ENCODE data around the gene ADORA2B.
"Not testable (repeated sequence)": the region's sequence is repeated elsewhere in the genome, so short reads cannot be mapped to it uniquely, and the experiment has no call there.

Gene ADORA2B

DNA sequence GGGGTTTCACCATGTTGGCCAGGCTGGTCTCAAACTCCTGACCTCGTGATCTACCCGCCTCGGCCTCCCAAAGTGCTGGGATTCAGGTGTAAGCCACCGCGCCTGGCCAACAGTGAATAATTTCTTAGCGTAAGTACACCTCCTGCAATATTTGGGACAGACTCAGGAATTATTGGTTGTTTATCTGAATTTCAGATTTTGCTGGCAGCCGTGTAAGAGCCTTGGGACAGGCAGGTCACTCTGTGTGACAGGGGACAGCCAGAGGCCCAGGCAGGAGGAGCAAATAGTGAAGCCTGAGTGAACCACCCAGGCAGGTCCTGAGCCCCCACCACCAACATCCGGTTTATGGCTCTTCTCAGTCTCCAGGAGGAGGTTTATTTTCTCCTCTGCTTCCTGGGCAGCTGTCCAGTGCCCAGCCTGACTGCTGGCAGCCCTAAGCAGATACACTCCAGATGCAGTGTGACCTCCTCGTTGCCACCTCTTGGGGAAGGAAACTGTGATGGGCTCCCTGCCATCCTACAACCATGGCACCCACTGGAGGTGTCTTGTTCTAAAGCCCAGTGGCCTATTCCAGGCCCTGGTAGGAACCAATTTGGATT, 26.2 kb upstream of the ADORA2B start:
- intact Hi-C loops (cut with DNase I), result no loop called here
- DNase-seq, result peak in 2 of 42 donors; percentile 12 to 13

DNA sequence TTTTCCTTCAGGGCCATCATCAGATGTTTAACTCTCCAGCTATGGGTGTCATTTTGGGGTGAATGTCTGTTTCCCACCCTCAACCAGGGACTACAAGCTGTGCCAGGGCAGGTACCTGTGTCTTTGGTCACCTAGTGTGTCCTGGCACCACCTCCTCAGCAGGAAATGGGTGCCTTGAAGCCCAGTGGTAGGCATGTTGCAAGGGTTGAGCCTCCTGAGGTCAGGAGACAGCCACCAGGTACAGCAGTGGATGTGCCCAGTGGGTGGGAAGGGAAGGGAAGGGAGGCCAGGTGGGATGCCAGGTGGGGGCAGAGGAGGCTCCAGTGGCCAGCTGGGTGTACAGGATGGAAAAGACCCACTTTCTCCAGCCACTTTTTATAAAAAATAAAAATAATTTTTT, 25.5 kb upstream of the ADORA2B start:
- intact Hi-C loops (cut with DNase I), result no loop called here
- peak in 2 of 42 donors; percentile 3 to 12 for DNase-seq

DNA sequence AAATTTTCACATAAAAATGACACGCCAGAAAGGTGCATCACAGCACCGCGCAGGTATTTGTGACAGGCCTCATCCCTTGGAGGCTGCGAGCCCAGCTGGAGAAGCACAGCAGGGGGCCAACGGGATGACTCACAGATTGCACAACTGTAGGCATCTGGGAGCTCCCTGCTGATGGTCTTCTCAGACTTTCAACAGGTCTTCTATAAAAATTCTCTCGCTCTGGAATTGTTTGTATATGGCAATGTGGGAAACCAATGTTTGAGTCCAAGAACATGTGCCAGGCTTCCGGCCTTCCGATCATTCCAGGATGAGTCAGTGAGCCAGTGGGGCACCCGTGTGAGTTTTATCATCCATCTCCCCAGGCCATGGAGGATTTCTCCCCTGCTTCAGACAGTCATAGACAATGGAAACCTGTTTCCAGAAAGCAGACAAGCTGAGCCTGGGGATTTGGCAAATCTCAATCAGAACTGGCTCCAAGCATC, 24.1 kb upstream of the ADORA2B start:
- peak in 2 of 42 donors; percentile 10 to 35 for DNase-seq
- intact Hi-C loops (cut with DNase I), result no loop called here

DNA sequence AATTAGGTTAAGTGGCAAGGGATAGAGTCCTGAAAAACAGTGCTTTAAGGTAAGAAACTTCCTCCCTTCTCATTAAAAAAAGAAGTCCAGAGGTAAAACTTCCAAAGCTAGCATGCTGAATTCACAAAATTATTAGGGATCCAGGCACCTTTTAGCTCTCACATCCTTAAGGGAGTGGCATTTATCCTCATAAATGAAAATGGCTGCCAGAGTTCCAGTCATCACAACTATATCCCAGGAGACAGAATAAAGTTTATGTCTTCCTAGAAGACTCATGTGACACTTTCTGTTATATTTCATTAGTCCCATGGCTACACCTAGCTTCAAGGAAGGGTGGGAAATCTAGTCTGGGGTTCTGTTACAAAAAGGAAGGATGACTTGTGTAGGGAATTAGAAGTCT, 23.3 kb upstream of the ADORA2B start:
- DNase-seq, result no peak
- intact Hi-C loops (cut with DNase I), result no loop called here

DNA sequence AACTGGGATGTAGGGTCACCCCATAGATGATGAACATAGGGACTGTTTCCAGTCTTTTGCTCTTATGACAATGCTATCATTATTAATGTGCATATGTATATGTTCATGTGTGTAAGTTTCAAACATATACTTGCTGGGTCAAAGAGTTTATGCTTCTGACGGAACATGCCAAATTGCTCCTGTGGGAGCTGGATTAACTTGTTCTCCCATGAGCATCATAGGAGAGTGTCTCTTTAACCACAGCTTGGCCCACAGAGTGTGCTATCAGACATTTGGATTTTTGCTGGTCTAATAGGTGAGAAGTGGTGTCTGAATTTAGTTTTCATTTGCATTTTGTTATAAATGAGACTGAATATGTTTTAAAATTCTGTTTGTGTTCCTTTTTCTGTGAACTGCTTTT, 22.3 kb upstream of the ADORA2B start:
- no peak for DNase-seq
- intact Hi-C loops (cut with DNase I), result no loop called here

DNA sequence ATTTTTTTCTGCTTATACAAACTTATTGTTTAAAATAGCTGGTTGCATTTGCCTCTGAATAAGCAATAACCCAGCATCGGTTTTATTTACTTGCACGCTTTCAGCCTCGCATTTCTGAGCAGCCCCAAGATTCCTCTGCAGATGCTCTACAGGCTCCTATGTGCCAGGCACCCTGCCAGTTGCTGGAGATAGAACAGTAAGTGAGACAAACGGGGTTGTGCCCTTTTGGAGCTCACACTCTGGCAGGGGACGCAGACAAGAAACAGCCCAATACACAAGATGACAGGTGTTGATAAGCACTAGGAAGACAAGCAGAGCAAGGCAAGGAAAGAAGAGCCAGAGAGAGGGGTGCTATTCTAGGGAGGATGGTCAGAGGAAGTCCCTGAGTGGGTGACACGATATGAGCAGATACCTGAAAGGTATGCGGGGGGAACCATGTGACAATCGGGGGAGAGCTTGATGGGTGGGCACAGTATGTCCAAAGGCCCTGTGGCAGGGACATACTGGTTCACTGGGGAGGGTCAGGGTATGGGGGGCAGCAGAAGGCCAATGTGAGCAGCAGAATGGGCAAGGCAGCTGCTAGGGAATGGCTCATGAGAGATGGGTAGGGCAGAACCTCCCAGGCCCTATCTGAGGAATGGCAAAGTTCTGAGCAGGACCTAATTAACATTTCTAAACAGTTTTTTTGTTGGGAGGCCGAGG, 18.7 kb upstream of the ADORA2B start:
- intact Hi-C loops (cut with DNase I), result no loop called here
- DNase-seq, result peak in 1 of 42 donors; percentile 12

DNA sequence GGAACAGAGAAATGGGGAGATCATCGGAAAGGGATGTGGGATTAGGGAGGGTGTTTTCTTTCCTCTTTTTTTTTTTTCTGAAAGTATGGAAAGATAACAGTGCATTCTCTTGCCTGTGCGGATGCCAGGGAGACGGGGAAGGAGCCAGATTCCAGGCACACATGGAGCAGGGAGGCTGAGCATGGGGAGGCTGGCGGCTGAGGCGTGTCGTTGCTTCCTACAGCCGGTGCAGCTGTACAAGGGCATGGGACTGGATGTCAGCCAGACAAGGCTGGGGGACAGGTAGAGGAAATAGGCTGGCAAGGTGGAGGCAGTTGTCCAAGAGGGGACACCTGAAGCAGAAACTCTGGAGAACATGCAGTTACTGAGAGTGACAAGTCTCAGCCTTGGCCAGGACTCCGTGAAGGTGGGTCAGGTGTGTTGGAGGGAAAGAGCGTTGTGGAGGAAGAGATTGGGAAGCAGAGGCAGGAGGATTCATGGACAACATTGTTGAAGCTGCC, 16.6 kb upstream of the ADORA2B start:
- DNase-seq, result no peak
- intact Hi-C loops (cut with DNase I), result no loop called here

DNA sequence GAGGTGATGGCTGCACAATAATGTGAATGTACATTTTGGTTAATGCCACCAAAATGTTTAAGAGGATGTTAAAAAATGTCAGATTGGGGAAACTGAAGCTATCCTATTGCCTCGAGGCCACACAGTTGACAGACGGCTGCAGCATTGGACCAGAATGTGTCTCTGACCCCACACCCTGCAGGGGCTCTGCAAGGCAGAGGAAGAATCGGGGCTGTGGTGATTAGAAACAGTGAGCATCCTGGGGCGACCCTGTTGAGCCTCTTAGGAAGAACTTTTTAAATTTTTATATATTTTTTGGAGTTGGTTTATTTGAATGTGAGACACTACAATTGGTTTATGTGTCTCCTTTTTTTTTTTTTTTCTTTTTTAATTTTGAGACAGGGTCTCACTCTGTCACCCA, 15.0 kb upstream of the ADORA2B start:
- intact Hi-C loops (cut with DNase I), result no loop called here
- DNase-seq, result no peak

DNA sequence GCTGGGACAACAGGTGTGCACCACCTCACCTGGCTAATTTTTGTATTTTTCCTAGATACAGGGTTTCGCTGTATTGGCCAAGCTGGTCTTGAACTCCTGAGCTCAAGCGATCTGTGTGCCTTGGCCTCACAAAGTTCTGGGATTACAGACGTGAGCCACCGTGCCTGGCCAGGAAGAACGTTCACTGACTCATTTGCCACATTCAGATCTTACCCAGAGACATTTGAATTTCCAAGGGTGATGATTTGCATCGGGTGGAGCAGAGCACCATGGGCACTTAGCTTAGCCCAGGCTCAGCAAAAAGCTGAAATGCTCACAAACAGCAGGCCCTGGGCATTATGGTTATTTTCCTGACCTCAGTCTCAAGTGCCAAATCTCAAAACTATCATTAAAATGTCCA, 14.5 kb upstream of the ADORA2B start:
- no peak for DNase-seq
- intact Hi-C loops (cut with DNase I), result no loop called here

DNA sequence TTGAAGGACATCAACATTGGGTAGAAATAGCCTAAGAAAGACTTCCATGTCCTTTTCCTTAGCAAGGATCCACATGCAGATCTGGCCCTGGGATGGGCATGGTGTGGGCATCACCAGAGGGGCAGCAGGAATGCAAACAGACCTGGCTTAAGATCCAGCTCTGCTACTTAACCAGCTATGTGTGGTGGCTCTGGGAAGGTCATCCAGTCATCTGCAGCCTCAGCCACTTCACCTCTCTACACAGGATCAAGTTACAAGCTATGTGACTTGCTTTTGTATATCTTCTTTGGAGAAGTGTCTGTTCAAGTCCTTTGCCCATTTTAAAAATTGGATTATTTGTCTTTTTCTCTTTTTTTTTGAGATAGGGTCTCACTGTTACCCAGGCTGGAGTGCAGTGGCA, 13.5 kb upstream of the ADORA2B start:
- no peak for DNase-seq
- intact Hi-C loops (cut with DNase I), result no loop called here

DNA sequence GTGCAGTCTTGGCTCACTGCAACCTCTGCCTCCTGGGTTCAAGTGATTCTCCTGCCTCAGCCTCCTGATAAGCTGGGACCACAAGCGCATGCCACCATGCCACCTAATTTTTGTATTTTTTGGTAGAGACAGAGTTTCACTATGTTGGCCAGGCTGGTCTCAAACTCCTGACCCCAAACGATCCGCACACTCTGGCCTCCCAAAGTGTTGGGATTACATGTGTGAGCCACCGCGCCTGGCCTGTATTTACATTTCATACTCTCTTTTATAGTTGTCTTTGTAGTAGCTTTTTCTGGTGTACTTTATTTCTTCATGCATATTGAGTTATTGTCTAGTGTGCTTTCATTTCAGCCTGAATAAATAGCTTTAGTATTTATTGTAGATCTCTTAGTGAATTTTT, 10.1 kb upstream of the ADORA2B start:
- intact Hi-C loops (cut with DNase I), result no loop called here
- no peak for DNase-seq

DNA sequence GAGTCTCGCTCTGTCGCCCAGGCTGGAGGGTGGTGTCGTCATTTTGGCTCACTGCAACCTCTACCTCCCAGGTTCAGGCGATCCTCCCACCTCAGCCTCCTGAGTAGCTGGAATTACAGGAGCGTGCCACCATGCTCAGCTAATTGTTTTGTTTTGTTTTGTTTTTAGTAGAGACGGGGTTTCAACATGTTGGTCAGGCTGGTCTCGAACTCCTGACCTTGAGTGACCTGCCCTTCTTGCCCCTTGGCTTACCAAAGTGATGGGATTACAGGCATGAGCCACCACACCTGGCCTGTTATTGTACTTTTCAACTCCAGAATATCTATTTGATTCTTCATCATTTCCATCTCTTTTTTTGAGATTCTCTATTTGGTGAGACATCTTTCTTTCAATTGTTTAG, 9.0 kb upstream of the ADORA2B start:
- intact Hi-C loops (cut with DNase I), result no loop called here
- no peak for DNase-seq

DNA sequence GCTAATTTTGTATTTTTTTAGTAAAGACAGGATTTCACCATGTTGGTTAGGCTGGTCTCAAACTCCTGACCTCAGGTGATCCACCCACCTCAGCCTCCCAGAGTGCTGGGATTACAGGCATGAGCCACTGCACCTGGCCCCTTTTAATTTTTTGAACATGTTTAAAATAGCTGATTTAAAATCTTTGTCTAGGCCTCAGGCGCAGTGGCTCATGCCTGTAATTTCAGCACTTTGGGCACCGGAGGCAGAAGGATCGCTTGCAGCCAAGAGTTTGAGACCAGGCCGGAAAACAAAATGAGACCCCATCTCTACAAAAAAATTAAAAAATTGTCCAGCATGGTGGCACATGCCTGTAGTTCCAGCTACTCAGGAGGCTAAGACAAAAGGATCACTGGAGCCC, 8.4 kb upstream of the ADORA2B start:
- DNase-seq; intact Hi-C loops (cut with DNase I): not testable (repeated sequence)

DNA sequence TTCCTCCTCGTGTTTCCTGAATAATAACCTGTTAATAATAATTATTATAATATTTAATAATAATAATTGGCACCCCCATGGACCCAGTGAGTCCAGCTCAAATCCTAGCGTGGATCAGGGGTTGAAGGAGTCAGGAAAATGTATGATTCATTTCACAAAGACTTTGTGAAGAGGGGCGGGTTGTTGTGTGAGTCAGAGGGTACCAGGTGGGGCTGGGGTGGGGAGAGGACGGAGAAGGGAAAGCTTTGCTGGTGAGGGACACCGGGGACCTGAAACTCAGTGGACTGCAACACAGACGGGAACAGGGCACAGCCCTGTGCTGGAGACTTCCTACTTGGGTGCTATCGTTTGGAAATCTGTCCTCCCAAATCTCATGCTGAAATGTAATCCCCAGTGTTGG, 3.1 kb upstream of the ADORA2B start:
- no peak for DNase-seq
- intact Hi-C loops (cut with DNase I), result no loop called here

DNA sequence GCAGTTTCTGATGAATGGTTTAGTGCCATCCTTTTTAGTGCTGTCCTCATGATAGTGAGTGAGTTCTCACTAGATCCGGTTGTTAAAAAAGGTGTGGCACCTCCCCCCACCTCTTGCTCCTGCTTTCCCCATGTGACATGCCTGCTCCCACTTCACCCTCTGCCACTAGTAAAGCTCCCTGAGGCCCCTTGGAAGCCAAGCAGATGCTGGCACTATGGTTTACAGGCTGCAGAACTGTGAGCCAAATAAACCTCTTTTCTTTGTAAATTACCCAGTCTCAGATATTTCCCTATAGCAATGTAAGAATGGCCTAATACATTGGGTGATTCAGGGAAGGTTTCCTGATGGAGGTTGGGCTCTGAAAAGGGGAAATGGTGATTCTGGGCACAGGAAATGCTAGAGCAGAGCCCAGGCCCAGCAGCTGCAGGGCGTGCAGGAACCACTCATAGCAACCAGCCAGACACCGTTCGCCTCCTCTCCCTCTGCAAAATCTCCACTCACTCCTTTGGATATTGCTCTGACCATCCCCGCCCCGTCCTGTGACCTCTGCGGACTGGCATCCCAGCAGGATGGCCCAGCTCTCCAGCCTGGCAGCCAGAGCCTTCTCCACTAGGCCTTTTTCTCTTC, 2.6 kb upstream of the ADORA2B start:
- no peak for DNase-seq
- intact Hi-C loops (cut with DNase I), result no loop called here

DNA sequence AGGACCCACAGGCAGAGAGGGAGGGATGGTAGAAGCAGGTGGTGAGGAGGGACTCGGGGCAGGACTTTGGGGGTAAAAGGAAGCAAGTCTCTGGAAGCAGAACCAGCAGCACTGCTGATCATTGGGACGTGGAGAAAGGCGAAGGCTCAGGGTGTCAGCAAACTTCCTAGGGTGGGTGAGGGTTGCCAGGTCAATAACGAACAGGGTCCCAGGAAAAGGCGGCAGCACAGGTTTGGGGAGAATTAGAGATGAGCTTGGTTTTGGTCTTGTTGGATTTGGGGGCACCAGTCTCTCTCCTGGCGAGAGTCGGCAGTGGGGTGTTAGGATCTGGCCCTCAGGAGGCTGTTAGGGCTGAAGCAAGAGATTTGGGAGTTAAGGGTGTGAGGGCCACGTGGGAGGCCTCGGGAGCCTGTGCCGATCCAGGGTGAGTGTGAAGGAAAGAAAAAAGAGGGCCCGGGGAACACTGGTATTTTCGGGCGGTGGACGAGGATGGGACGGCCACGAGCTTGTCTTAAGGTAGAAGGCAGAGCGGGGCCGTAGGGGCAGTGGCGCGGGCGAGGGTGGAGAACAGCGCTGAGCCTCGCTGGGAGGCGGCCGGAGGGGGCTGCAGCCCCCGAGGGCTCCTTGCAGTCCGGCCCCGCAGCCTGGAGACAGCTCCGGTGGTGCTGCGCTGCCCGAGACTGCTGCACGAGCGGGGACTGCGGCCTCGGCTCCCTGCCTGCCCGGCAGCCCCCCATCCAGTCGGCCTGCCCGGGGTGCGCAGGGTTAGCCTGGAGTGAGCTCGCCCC, 765 bp upstream of the ADORA2B start:
- DNase-seq, result no peak
- intact Hi-C loops (cut with DNase I), result no loop called here

DNA sequence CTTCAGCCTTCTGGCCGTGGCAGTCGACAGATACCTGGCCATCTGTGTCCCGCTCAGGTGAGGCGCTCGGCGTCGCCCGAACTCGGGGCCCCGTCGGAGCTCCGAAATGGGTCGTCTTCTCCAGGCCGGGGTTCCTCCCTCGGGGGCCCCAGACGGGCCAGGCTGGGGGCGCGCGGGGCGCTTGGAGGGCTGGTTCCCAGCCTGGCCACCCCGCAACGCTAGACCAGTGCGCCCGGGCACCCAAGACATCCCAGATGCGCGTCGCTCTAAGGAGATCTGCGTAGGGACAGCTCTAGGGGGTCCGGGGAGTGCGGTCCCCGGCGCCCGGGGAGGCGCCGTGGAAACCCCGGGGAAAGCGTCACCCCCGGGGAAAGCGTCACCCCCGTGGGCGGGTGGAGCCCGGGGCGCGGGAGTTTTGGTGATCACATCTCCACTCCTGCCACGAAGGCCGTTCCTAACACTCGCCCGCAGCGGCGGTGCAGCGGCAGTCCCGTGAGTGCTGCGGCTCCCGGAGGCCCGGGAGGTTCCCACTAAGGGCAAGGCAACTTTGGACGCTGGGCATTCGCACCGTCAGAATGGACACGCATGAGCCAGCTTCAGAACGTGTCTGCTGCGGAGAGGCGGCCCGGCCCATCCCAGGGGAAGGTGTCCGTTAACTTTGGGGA, 729 bp downstream of the ADORA2B start:
- intact Hi-C loops (cut with DNase I), result no loop called here
- DNase-seq, result no peak

DNA sequence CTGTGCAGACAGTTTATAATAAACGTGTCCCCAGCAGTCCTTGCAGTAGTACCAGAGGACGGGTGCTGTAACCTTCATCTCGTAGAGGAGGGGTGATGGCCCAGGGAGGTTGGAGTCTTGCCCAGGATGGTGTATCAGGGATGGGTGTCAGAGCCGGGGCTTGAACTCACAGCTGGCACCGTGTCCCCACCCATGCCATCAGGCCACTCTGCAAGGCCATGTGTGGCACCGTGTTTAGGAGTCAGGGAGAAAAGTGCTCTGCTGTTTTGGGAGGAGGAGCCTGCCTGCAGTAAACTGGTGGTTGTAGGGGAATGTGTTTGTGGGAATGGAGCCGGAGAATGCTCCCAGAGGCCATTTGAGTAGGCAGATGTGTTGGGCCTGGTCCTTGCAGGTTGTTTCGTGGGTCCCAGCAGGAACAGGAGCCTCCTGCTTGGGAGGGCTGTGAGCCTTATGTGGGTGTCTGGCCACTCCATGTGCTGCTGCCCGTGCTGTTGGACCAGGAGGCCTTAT, 1.7 kb downstream of the ADORA2B start:
- no peak for DNase-seq
- intact Hi-C loops (cut with DNase I), result no loop called here

DNA sequence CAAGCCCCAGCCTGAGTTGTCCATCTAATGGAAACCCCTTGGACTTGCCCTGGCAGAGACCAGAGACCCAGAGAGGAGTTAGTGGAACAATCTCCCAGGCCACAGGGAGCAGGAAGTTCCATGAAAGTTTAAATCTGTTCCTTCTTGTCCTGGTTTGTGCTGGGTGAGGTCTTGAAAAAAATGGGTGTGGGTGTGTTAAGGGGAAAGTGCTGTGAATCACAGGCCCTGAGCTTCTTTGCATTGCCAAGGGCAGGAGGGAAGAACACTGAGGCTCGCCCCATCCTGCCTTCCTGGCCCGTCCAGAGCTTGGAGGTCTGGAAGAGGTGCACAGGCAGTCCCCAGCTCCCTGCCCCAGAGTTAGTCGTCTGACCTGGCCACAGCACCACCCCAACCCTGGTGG, 2.3 kb downstream of the ADORA2B start:
- intact Hi-C loops (cut with DNase I), result no loop called here
- peak in 1 of 42 donors; percentile 19 for DNase-seq
